D721Med (cell line): ENCODE data around the gene CD74.

ENCODE experiments used
- DNase-seq: peaks from one replicate; pipeline ENCODE4 v3.0.0; 2011; ENCODE audit warnings: low spot score; ENCODE audit not compliant: insufficient read length
- FAIRE-seq: peaks from 2 replicates; lab custom pipeline; 2011; peaks lifted over from hg19 to GRCh38; lab: Jason Lieb, UNC
- TF ChIP-seq, protein P1 (sequence below): IDR thresholded peaks from 2 replicates; pipeline ENCODE4 v1.5.1; 2012; ENCODE audit warnings: mild to moderate bottlenecking, control low read depth; ENCODE audit not compliant: insufficient read depth; ENCODE audit errors: missing control alignments

Gene CD74

DNA sequence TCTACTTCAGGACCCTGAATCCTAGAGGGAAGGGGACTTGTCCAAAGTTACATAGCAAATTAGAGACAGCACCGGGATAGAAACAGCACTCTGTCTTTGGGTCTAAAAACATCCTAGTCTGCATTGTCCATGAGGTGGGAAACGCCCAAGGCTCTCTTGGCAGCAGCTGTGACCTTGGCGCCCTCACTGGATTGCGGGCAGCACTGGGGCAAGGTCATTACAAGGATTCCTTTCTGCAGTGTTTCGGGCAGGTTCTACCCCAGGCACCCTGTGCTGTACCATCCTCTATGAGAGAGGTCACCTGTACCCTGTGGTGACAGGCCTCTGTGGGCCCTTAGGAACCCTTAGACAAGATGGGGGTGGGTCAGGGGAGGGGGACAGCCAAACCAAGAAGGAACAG is 8.6 kb downstream of the CD74 start:
- TF ChIP-seq, protein P1, sequence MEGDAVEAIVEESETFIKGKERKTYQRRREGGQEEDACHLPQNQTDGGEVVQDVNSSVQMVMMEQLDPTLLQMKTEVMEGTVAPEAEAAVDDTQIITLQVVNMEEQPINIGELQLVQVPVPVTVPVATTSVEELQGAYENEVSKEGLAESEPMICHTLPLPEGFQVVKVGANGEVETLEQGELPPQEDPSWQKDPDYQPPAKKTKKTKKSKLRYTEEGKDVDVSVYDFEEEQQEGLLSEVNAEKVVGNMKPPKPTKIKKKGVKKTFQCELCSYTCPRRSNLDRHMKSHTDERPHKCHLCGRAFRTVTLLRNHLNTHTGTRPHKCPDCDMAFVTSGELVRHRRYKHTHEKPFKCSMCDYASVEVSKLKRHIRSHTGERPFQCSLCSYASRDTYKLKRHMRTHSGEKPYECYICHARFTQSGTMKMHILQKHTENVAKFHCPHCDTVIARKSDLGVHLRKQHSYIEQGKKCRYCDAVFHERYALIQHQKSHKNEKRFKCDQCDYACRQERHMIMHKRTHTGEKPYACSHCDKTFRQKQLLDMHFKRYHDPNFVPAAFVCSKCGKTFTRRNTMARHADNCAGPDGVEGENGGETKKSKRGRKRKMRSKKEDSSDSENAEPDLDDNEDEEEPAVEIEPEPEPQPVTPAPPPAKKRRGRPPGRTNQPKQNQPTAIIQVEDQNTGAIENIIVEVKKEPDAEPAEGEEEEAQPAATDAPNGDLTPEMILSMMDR, result no peak
- no peak for DNase-seq
- no peak for FAIRE-seq

GRCh38 chr5:150402901-150403342 is 9.8 kb downstream of the CD74 start:
- TF ChIP-seq, protein P1, result no peak
- no peak for FAIRE-seq
- DNase-seq, result no peak

DNA sequence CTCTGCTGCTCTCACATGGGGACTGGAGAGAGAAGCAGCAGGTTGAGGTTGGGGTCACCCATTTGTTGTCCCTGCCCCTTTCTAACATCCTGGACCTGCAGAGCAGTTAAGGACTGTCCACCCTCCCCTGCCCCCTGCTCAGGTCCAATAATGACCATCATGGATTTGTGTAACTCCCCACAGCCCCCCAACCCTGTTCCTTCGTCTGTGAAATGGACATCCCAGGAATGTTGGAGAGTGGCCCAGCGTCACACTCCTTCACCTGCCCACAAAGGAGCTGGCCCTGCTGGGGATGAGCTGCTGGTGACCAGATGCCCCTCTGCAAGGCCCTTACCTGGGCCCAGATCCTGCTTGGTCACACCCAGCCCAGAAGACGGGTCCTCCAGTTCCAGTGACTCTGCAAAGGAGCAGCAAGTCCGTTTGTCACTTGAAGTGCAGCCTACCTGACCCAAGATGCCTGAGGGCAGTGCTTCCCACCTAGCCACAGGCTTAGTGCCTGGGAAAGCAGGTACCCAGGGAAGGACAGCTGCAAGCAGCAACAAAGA is 10.4 kb downstream of the CD74 start:
- FAIRE-seq (no peak), DNase-seq (no peak)
- TF ChIP-seq, protein P1, result no peak

GRCh38 chr5:150401376-150402228 is 11.1 kb downstream of the CD74 start:
- FAIRE-seq, result no peak
- DNase-seq, result no peak
- TF ChIP-seq, protein P1, result no peak

DNA sequence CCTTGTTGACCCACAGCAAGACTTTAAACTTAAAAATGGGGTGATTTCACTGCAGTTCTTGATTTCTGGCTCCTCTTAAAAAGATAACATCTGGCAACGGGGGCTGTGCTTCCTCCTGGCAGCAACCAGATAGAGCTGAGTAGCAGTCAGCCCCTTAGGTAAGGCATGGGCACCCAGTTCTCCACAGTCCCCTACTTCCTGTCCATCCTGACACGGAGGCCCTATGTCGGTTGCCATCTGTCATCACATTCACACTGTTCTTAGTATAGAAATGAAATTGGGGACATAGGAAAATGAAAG is 11.7 kb downstream of the CD74 start:
- no peak for FAIRE-seq
- DNase-seq, result no peak
- TF ChIP-seq, protein P1, result no peak

DNA sequence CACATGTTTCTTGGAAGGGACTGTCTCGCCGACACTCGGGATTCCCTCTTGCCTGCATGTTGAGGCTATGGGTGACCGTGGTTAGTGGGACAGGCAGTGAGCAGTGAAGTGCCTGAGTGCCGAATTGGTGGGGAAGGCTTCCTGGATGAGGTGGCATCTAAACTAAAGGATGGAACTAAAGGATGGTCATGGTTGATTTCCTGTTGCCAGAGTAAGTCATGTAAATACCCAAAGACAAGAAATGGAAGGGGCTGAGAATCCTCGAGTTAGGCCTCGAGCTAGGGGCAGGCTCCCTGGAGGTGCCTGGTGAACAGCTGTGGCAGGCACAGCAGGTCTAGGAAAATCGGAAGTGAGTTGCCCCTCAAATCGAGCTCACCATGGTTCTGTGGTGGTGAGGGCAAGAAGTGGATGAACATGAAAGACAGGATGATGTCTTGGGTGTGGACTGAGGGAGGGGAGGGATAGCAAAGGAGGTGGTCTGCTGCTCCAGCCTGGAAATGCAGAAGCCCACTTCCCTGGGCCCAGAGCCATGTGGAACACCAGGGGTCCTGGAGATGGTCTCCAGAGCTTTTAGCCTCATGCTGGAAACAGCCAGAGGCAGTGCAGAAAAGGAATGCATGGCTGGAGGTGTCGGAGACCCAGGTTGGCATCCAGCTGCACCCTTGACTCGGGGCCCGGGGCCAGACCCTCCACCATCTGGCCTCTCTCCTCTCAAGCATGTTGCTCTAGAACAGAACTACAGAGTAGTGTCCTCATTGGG is 12.2 kb downstream of the CD74 start:
- TF ChIP-seq, protein P1, result no peak
- DNase-seq, result no peak
- no peak for FAIRE-seq
